Endothelial cell of umbilical vein (primary cell): ENCODE data around the gene UVSSA. TPM values are rescaled to one million over a fixed set of nuclear protein-coding genes. Genes with fewer than 3 reads are reported as not detected.

Experiments used
- BruUV-seq: library from RNA; stranded (reverse); fragments of 400-500 nt; replicated peaks from 2 replicates; lab custom pipeline; 2021; lab: Mats Ljungman, UMichigan
- CTCF ChIA-PET: fragments of 300-600, 350-600 bp; sonication (Branson Sonifier 250); formaldehyde crosslinking; loops from one replicate; lab custom pipeline; 2021; ENCODE audit warnings: antibody characterized with exemption, inconsistent platforms; lab: Charles Lee
- POLR2A ChIA-PET: fragments of 300-600, 350-600 bp; sonication (Branson Sonifier 250); formaldehyde crosslinking; loops from one replicate; lab custom pipeline; 2021; ENCODE audit warnings: antibody characterized with exemption, inconsistent platforms; lab: Charles Lee
- DNase-seq: peaks from one replicate; pipeline ENCODE4 v3.0.0-alpha.2; 2011; ENCODE audit warnings: low read depth, low spot score
- FAIRE-seq: peaks from 2 replicates; lab custom pipeline; 2011; peaks lifted over from hg19 to GRCh38; lab: Jason Lieb, UNC
- H2AFZ ChIP-seq: 2 replicates; pipeline ENCODE4 v1.6.0; 2012; ENCODE audit warnings: low read depth, low read length, control low read depth, inconsistent platforms
- H3K27ac ChIP-seq: 2 replicates; pipeline ENCODE4 v1.5.1; 2011; ENCODE audit warnings: low read depth, mild to moderate bottlenecking, control low read depth, low read length, moderate library complexity; ENCODE audit not compliant: insufficient read depth
- H3K27me3 ChIP-seq, 2 experiments: 2 replicates each; pipeline versions ENCODE4 v1.6.0 to v1.6.1; 2011; ENCODE audit warnings: low read length in 2 of 2, mixed read lengths in 1 of 2; ENCODE audit not compliant: control insufficient read depth in 2 of 2, insufficient read depth in 2 of 2
- H3K36me3 ChIP-seq, 2 experiments: 2 replicates in 1 of 2; 3 replicates in 1 of 2; pipeline ENCODE4 v1.5.1; 2011; ENCODE audit warnings: low read length in 2 of 2, mild to moderate bottlenecking in 1 of 2, moderate library complexity in 1 of 2; ENCODE audit not compliant: control insufficient read depth in 2 of 2, insufficient read depth in 2 of 2; ENCODE audit errors: extremely low read depth in 1 of 2
- H3K4me1 ChIP-seq: 3 replicates; pipeline ENCODE4 v1.5.1; 2011; ENCODE audit warnings: mild to moderate bottlenecking, low read length; ENCODE audit not compliant: control insufficient read depth, insufficient read depth; ENCODE audit errors: extremely low read depth
- H3K4me2 ChIP-seq: 2 replicates; pipeline ENCODE4 v1.6.1; 2011; ENCODE audit warnings: low read length, control low read depth, mixed read lengths; ENCODE audit not compliant: insufficient read depth
- H3K4me3 ChIP-seq, 3 experiments: fragments of 200-600 bp in 1 of 3; sonication (generic), shearing (Covaris generic) in 1 of 3; replicated peaks in 1 of 3; 2 replicates each; pipeline ENCODE4 v1.5.1; 2011 to 2016; ENCODE audit warnings: control low read depth in 3 of 3, low read length in 3 of 3, mild to moderate bottlenecking in 2 of 3, inconsistent platforms in 1 of 3, low read depth in 1 of 3, moderate library complexity in 1 of 3; ENCODE audit not compliant: insufficient read depth in 1 of 3
- H3K79me2 ChIP-seq: 2 replicates; pipeline ENCODE4 v1.6.0; 2012; ENCODE audit warnings: low read length, inconsistent platforms; ENCODE audit not compliant: control insufficient read depth, insufficient read depth
- H3K9ac ChIP-seq: replicated peaks from 2 replicates; pipeline ENCODE3; 2011; ENCODE audit warnings: low read length, control low read depth; ENCODE audit not compliant: insufficient read depth; ENCODE audit errors: extremely low read depth
- H3K9me1 ChIP-seq: replicated peaks from 3 replicates; pipeline ENCODE4 v1.6.0; 2011; ENCODE audit warnings: mild to moderate bottlenecking, low read length; ENCODE audit not compliant: control insufficient read depth, insufficient read depth; ENCODE audit errors: extremely low read depth
- H3K9me3 ChIP-seq: replicated peaks from 2 replicates; pipeline ENCODE4 v1.5.1; 2012; ENCODE audit warnings: low read length, inconsistent platforms; ENCODE audit not compliant: control insufficient read depth, insufficient read depth
- H4K20me1 ChIP-seq: replicated peaks from 2 replicates; pipeline ENCODE3; 2011; ENCODE audit warnings: mild to moderate bottlenecking, low read length; ENCODE audit not compliant: control insufficient read depth, insufficient read depth; ENCODE audit errors: extremely low read depth
- FOS ChIP-seq: IDR thresholded peaks from 2 replicates; pipeline ENCODE4 v1.6.1; 2011; ENCODE audit warnings: mild to moderate bottlenecking, low read length, moderate library complexity, borderline replicate concordance; ENCODE audit not compliant: insufficient read depth
- GATA2 ChIP-seq: IDR thresholded peaks from 2 replicates; pipeline ENCODE4 v1.7.0; 2011; ENCODE audit warnings: low read depth, mild to moderate bottlenecking, moderate library complexity, mixed read lengths, low read length; ENCODE audit not compliant: insufficient read length, insufficient read depth
- JUN ChIP-seq: IDR thresholded peaks from 2 replicates; pipeline ENCODE4 v1.6.1; 2011; ENCODE audit warnings: borderline replicate concordance, low read depth; ENCODE audit not compliant: insufficient read length, insufficient read depth
- POLR2A ChIP-seq: IDR thresholded peaks from 2 replicates; pipeline ENCODE4 v1.6.1; 2012; ENCODE audit warnings: low read depth, mild to moderate bottlenecking, control low read depth, low read length
- dilution Hi-C: fragments of 300-500 bp; cut with MboI; formaldehyde crosslinking; loops from one replicate; pipeline ENCODE4 v1.15.0; 2019; ENCODE audit warnings: low sequenced_read_pairs; ENCODE audit not compliant: extremely low pct_ligation_motif_present
- intact Hi-C: fragments of 100-400 bp; cut with micrococcal nuclease; formaldehyde crosslinking; loops from one replicate; pipeline ENCODE4 v1.10.0; 2022
- polyA plus RNA-seq, 4 experiments: library from polyadenylated mRNA; depleted of rRNA in 3 of 4; stranded (reverse) in 3 of 4; unstranded in 1 of 4; fragments of >200 nt; gene quantifications; 2 replicates each; pipeline versions ENCODE4 v1.2.1 to v1.2.3, GENCODE V29; 2011 to 2012; ENCODE audit warnings: missing spikeins in 1 of 4
- total RNA-seq: library from RNA; stranded (reverse); gene quantifications from 2 replicates; pipeline ENCODE4 v1.2.3, GENCODE V29; 2021
- TF ChIP-seq, protein P1 (sequence below): IDR thresholded peaks from 2 replicates; pipeline ENCODE4 v1.6.1; 2011; ENCODE audit not compliant: insufficient read depth, insufficient read length

The UVSSA gene
- total and polyA plus RNA-seq, 2 donors (not counting 3 experiments of a cell fraction or from before 2014, with no cell fraction given), result 7.1 to 14.9 TPM

DNA sequence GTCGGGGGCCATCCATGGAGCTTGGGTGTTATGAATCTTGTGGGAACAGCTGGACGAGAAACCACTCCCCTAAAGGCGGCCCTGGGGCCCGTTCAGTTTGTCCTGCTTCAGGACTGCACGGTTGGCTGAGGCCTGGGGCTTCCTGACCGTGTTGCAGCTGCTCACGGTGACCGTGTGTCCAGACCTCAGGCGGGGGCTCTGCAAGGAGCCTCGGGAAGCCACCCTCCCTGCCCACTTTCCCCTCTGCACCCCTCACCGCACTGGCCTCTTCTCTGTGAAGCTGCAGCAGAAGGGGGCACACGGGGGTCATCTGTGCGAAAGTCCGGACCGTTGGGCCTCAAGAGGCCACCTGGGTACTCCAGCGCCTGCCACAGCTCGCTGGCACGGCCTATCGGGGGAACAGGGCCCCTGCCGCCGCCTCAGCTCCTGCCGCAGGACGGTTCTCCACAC lies 29.4 kb downstream of the UVSSA start:
- no peak for DNase-seq
- intact Hi-C loops, result no loop called here
- H4K20me1 ChIP-seq, result no peaks in the 10 kb centered on the region
- no peaks in the 10 kb centered on the region for H3K4me1 ChIP-seq
- no peak overlapping the region for H3K4me2 ChIP-seq
- H3K79me2 ChIP-seq, result no peaks in the 10 kb centered on the region
- no peaks in the 10 kb centered on the region for H3K9me3 ChIP-seq
- ChIA-PET CTCF (interaction anchor here (0.7 kb wide), 1 partner anchor 20 kb away, joined by 3 read pairs; no protein-coding TSS in a partner anchor), POLR2A (no interaction called here)
- H3K9me1 ChIP-seq, result no peaks in the 10 kb centered on the region
- no peaks in the 10 kb centered on the region for H3K36me3 ChIP-seq
- BruUV-seq, result no TSS peak
- no peak overlapping the region for H2AFZ ChIP-seq
- TF ChIP-seq JUN (no peak), FOS (no peak), GATA2 (no peak), POLR2A (no peak)
- TF ChIP-seq, protein P1, sequence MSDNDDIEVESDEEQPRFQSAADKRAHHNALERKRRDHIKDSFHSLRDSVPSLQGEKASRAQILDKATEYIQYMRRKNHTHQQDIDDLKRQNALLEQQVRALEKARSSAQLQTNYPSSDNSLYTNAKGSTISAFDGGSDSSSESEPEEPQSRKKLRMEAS, result no peak
- no peak overlapping the region for H3K27ac ChIP-seq
- H3K4me3 ChIP-seq, result no peak overlapping the region
- dilution Hi-C loops, result no loop called here
- H3K27me3 ChIP-seq, result no peaks in the 10 kb centered on the region
- no peak for FAIRE-seq
- no peak overlapping the region for H3K9ac ChIP-seq

- Histone ChIP-seq H3K9ac (no peak overlapping the region), H4K20me1 (no peaks in the 10 kb centered on the region), H3K27ac (no peak overlapping the region), H3K4me2 (no peak overlapping the region), H3K27me3 (no peaks in the 10 kb centered on the region), H3K9me1 (no peaks in the 10 kb centered on the region), H3K4me1 (no peaks in the 10 kb centered on the region), H3K79me2 (no peaks in the 10 kb centered on the region), H3K36me3 (no peaks in the 10 kb centered on the region), H3K9me3 (no peaks in the 10 kb centered on the region), H2AFZ (no peak overlapping the region), H3K4me3 (no peak overlapping the region)
- BruUV-seq, result no TSS peak
- TF ChIP-seq FOS, result no peak
- no peak for TF ChIP-seq JUN
- TF ChIP-seq GATA2, result no peak
- POLR2A ChIA-PET, result no interaction called here
- CTCF ChIA-PET, result interaction anchor here (0.7 kb wide), 1 partner anchor 21 kb away, joined by 3 read pairs; no protein-coding TSS in a partner anchor
- no peak for FAIRE-seq
- dilution Hi-C loops (no loop called here), intact Hi-C loops (no loop called here)
- no peak for DNase-seq
Observed at GRCh38 chr4:1376841-1377605, 30.0 kb downstream of the UVSSA start.
